GM19099 (cell line): ENCODE data around the gene GAREM1.

Experiments used
- POLR2A ChIP-seq: IDR thresholded peaks from 3 replicates; pipeline ENCODE4 v1.6.1; 2011; ENCODE audit warnings: low read depth; ENCODE audit not compliant: insufficient read length; ENCODE audit errors: extremely low read depth

Gene GAREM1

DNA sequence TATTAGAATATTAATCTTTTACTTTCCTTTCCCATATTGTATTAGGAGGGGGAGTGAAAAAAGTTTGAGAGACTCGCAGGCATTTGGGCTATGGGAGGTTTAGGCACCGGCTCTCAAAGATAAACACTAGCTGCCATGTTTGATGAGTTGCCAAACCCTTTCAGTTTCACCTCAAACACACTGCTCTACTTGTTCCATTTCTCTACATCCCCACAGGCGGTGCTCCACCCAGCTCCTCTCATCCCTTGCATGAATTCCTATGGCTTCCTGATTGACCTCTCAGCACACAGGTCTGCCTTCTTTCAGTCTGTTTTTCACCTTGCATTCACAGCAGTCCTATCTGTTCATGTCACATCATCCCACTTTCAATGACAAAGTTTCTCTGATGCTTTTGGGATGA is 215.1 kb downstream of the GAREM1 start:
- TF ChIP-seq POLR2A, result no peak

DNA sequence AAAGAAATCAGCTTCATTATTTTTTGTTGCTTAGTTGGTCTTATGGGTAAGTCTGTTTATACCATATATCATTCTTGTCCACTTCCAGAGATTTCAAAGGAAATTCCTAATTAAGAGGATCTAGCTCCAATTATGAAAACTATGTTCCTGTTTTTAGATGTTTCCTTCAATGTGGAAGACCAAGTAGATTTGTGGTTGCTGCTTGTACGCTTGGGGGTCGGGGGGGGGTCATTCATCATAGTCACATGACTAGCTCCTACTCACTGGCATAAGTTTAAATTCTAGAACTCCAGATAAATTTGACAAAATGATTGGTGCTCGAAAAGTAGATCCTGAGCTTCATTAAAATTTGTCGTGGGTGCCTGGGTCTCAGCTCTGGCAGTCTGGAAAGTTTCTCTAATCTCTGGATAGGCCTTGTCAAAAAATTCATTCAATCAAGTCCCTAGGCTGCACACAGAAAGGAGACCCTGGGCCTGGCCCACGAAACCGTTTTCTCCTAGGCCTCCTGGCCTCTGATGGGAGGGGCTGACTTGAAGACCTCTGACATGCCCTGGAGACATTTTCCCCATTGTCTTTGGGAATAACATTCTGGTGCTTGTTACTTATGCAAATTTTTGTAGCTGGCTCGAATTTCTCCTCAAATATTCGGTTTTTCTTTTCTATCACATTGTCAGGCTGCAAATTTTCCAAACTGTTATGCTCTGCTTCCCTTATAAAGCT is 218.4 kb downstream of the GAREM1 start:
- TF ChIP-seq POLR2A, result no peak

DNA sequence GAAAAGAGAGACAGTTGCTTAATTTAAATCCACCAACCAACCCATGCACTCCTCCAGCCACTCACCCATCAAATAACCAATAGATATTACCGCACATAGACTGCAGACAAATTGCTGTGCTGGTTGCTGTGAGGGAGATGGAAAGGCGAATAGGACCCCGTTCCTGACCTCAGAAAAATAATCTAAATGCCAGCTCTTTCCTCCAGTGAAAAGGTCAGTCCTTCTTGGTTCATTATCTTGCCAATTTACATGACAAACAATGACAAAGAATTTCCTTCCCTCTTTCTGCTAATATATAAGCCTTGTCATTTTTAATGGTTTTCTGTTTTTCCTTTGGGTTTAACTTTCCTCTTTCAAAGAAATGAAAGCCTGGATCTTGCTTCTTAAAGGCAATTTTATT is 219.2 kb downstream of the GAREM1 start:
- no peak for TF ChIP-seq POLR2A

DNA sequence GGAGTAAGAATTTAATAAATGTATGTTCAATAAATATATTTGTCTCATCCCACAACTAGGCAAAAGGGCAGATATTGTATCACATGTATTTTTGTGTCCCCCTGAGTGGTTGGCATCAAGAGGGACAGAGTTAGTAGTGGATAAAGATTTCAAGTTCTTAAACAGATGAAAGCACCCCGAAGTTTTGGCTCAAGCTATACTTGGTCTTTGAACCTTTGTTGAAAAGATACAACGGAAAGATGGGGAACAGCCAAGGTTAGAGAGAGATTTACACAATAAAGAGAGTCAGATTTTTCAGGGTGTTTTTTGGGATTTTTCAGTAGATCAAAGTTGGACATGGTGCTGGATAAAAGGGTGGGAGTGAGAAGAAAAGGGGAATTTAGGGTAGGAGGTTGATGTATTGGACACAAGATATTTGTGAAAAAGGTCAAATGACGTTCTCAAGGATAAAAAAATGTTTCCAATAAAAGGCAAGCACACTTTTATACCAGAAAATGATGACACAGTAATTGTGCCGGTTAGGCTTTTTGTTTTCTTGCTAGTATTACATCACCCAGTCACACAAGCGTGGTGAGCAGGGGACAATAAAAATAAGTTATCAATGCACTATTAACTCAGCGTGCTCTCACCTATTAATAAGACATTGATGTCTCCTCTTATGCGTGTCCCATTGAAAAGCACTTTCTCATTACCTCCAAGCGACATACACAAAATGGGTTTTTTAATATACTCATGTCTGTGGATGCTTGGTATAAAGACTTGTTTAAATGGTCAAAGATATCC is 221.3 kb downstream of the GAREM1 start:
- TF ChIP-seq POLR2A, result no peak

DNA sequence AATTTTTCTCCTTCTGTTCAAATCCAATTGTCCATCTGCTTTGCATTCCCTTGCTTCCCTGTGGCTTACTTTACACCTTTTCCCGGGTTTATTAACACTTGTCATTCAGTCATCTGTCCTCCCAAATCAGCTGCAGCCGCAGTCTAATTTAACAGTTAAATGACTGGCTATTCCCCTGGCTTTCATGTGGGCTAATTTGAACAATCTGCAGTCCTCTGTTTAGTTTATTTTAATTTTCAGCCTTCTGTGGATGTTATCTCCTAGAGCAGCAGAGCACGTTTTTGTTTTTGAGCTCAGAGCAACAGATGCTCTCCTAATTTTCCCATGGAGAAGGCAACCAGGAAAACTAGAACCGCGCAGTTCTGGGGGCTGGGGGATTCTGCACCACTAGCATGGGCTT is 225.8 kb downstream of the GAREM1 start:
- no peak for TF ChIP-seq POLR2A

DNA sequence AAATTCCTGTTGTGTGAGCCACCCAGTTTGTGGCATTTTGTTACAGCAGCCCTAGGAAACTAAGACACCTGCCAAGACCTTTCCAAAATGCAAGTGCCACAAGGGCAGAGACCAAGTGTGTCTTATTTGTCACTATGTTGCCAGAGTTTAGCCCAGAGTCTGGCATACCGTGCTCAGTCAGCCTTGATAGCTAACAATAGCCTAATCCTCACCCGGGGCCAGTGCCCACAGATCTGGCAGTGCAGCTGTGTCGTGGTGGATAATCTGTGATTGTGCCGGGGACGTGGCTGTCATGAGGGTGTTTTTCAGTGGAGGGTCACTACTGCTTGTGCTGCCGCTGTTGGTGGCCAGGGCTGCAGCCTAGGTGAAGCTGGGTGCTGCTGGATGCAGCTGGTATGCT is 227.3 kb downstream of the GAREM1 start:
- TF ChIP-seq POLR2A, result no peak

DNA sequence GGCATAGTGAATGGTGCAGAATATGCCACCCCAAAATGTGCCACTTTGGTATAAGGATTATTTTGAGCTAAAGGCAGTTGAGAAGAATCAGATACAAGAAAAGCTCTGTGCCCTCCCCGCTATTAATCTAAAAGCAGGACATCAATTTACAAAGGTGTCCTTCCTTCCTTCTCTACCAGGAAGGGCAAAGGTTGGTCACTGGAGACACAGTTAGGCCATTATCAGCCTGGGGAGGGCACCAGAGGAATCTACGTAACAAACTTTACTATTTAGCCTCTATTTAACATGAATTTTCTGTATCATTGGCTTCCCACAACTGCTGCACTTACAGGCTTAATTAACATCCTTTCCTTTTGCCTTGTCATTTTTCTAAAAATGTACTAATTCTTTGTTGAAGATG is 228.3 kb downstream of the GAREM1 start:
- TF ChIP-seq POLR2A, result no peak

DNA sequence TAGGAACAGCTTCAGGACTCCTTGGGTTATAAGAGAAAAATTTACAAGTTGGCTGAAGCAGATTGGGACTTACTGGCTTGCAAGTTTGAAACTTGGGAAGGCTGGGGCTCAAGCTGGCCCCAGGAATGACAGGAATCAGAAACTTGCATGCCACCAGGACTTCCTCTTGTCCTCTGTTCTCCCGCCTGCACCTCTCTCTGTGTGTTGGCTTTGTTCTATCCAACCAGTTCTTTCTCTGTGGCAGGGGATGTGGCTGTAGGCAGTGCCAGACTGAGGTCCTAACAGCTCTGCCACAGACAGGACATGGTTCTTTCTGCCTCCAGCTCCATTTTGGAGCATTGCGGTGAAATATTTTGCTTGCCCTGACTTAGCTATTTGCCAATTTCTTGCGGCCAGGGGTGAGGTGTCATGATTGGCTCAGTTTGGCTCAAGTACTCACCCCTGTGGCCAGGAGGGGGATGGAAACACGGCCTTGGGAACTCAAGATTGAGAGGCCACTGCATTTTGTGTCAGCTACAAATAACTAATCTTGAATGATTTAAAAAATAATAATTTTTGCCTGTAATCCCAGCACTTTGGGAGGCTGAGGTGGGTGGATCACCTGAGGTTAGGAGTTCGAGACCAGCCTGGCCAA is 231.9 kb downstream of the GAREM1 start:
- TF ChIP-seq POLR2A, result no peak

DNA sequence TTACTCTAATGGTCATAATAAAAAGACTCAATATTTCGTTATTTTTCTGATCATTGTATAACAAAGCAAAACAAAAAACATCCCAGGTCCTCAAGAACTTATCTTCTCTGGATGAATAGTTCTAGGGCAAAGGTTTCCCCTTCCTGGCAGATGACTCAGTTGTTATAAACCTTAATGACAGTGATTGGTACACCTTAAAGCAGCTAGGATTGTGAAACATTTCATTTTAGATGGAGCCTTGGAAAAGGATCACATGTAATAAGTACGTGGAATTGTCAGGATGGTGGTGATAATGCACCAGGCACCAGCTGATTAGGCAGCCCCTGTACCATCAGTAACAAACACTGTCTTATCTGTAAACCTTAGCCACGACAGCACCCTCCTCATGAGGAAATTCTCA is 233.6 kb downstream of the GAREM1 start:
- TF ChIP-seq POLR2A, result no peak

DNA sequence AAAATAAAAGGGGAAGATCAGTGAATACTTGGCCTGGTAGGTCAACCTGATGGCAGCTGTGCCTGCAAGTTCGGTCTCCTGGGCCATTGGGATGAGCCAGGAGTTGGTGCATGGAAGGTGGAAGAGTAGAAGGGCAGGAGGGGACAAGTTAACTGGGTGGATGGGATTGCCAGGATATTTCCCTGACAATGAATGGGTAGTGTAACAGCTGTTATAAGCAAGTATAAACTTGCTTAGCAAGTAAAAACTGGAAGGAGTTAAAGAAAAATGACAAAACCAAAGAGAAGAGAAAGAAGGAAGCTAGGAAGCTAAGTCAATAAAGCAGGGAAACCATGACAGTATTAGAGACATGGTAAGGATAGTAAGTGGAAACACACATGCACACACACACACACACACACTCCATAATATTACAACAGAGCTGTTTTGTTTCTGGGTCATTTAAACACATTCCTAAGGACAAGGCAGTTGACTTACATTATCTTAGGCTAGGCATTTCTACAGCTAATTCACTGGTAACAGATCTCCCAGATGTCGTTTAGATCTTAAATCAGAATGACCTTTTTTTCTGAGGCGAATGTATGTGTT is 251.2 kb downstream of the GAREM1 start:
- TF ChIP-seq POLR2A, result no peak

DNA sequence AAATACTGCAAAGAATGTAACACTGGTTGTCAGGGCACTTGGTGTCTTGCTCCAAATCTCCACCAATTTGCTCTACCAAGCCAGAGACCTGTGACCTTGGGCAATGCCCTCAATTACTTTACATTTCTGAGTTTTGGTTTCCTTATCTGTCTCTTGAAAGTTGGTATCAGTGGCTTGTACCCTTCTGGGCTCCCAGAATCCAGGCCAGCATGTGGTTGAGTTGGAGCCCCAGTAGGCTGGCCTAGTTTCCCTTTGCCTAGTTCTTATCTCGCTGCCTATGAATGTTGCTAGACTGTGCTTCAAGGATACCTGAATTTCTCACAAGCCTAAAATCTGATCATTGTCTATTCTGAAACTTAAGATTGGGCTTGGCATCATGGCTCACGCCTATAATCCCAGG is 254.3 kb downstream of the GAREM1 start:
- TF ChIP-seq POLR2A, result no peak

DNA sequence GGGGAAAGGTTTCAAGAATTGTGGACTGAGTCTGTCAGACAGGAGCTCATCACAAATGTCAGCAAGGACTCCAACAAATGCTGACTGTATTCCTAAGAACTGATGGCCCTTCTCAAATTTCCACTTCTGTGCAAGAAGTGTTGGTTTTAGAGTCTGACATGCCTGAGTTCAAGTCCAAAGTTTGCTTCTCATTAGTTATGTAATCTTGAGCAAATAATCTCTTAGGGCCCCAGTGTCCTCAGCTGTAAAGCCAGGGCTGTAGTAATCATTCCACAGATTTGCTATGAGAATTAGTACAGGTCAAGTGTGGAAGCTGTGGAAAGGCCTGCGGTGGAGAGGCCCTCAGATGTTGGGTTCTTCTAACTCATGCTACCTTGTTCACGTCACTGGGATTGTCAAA is 257.0 kb downstream of the GAREM1 start:
- TF ChIP-seq POLR2A, result no peak
